Right atrium auricular region (tissue), 2 donors: ENCODE results near the gene USP36. TPM values are rescaled to one million over a fixed set of nuclear protein-coding genes. Genes with fewer than 3 reads are reported as not detected.
A peak's percentile ranks its signal among the peaks of the same experiment; 100 is the strongest.
"Not testable (repeated sequence)": the region's sequence is repeated elsewhere in the genome, so short reads cannot be mapped to it uniquely, and the experiment has no call there.

Experiments
- DNase-seq: peaks from one replicate; pipeline ENCODE4 v3.0.0-alpha.2; 2019; ENCODE audit warnings: low spot score
- H3K27ac ChIP-seq, 2 donors: fragments of 200-600 bp; sonication (generic); 1 replicate in 1 of 2; 2 replicates in 1 of 2; pipeline ENCODE4 v1.5.1; 2016 to 2019
- H3K27me3 ChIP-seq, 2 donors: fragments of 200-600 bp; sonication (generic); one replicate each; pipeline versions ENCODE4 v1.5.1 to v1.6.0; 2017 to 2019
- H3K36me3 ChIP-seq: fragments of 200-600 bp; sonication (generic); one replicate; pipeline ENCODE4 v1.5.1; 2016
- H3K4me1 ChIP-seq, 2 donors: fragments of 200-600 bp; sonication (generic); one replicate each; pipeline versions ENCODE4 v1.5.1 to v1.6.0; 2017 to 2019
- H3K4me3 ChIP-seq, 2 donors: fragments of 200-600 bp; sonication (generic); 1 replicate in 1 of 2; 2 replicates in 1 of 2; pipeline ENCODE4 v1.5.1; 2017 to 2019; ENCODE audit warnings: mild to moderate bottlenecking in 1 of 2, moderate library complexity in 1 of 2
- H3K9me3 ChIP-seq, 2 donors: fragments of 200-600 bp; sonication (generic); one replicate each; pipeline ENCODE4 v1.5.1; 2019
- total RNA-seq, 2 donors: library from RNA; depleted of rRNA; stranded (reverse); fragments of >200 nt; gene quantifications; one replicate each; pipeline ENCODE4 v1.1.0, GENCODE V29; 2016
- TF ChIP-seq, protein P1 (sequence below), 2 donors: fragments of 200-600 bp; sonication (generic); IDR thresholded peaks; one replicate each; pipeline ENCODE4 v1.5.1; 2019; ENCODE audit warnings: antibody characterized with exemption in 2 of 2

The USP36 gene
- total RNA-seq, 2 donors from 2014 or later = 15.4 to 18.1 TPM

DNA sequence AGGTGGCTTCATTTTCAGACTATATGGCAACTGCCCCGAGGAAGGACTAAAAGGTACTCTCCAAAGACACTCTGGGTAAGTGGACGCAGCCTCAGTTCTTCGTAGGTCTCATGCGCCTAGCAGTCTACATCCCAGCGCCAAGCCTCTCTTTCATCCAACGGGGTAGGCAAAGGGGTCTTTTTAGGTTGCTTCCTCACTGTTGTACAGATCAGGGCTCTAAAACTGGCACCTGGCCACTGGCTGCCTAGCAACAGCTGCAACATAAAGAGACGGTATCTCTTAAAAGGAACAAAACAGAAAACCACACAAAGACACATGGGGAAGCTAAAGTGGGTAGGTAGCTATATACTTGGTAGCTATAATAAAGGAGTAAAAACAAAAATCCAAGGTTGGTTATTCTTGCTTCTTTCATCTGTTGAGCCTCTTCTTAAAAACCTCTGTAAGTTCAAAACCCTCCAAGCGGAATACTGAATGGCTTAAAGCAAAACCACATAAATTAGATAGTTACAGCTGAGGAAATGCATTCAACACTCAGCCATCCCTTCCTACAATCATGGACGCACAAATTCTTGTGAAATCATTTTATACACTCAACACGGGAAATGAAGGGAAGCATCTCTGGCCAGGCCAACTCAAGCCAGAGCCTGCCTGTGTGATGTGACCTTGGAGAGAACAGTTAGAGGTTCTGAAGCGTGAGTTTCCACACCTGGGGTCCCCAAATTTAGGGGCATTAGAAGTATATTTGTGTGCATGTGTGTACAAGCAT lies 81.2 kb downstream of the USP36 start:
- H3K27ac ChIP-seq = peak overlapping the region; percentile 1 to 28
- DNase-seq = no peak
- no peak overlapping the region for H3K4me3 ChIP-seq
- TF ChIP-seq, protein P1, sequence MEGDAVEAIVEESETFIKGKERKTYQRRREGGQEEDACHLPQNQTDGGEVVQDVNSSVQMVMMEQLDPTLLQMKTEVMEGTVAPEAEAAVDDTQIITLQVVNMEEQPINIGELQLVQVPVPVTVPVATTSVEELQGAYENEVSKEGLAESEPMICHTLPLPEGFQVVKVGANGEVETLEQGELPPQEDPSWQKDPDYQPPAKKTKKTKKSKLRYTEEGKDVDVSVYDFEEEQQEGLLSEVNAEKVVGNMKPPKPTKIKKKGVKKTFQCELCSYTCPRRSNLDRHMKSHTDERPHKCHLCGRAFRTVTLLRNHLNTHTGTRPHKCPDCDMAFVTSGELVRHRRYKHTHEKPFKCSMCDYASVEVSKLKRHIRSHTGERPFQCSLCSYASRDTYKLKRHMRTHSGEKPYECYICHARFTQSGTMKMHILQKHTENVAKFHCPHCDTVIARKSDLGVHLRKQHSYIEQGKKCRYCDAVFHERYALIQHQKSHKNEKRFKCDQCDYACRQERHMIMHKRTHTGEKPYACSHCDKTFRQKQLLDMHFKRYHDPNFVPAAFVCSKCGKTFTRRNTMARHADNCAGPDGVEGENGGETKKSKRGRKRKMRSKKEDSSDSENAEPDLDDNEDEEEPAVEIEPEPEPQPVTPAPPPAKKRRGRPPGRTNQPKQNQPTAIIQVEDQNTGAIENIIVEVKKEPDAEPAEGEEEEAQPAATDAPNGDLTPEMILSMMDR (IDR thresholded peaks at IDR 0.05) = no peak
- H3K36me3 ChIP-seq = no peaks in the 10 kb centered on the region
- H3K4me1 ChIP-seq = peaks cover 0 to 26% of the 10 kb centered on the region in 2 donors
- H3K27me3 ChIP-seq = no peaks in the 10 kb centered on the region
- no peaks in the 10 kb centered on the region for H3K9me3 ChIP-seq

GRCh38 chr17:78753316-78754250 lies 87.0 kb downstream of the USP36 start:
- no peak overlapping the region for H3K27ac ChIP-seq
- no peak overlapping the region for H3K4me3 ChIP-seq
- TF ChIP-seq, protein P1 (IDR thresholded peaks at IDR 0.05) = no peak
- DNase-seq = no peak
- H3K36me3 ChIP-seq = no peaks in the 10 kb centered on the region
- H3K27me3 ChIP-seq = no peaks in the 10 kb centered on the region
- H3K4me1 ChIP-seq = peaks cover 0 to 18% of the 10 kb centered on the region in 2 donors
- no peaks in the 10 kb centered on the region for H3K9me3 ChIP-seq

DNA sequence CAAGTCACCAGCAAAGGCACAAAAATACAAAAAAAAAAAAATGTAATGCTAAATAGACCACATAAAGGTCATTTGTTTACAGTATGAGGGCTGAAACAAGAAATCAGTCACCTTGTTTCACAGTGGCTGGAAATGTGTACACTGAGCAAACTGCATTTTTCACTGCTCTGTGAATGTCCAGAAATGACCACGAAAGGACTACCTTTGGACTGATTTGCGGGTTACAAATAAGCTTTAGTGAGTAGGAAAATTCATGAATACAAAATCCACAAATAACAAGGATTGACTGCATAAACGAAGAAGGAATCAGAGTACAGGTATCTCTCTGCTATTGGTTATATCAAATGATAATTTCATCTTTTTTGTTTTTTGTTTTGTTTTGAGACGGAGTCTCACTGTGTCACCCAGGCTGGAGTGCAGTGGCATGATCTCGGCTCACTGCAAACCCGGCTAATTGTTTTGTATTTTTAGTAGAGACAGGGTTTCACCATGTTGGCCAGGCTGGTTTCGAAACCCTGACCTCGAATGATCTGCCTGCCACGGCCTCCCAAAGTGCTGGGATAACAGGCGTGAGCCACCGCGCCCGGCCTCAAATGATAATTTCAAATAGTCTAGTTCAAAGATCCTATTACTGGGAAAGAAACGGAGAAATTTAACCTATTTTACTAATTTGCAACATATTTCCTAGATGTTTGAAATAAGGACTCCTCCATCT lies 89.0 kb downstream of the USP36 start:
- Histone ChIP-seq H3K27me3 (no peaks in the 10 kb centered on the region), H3K36me3 (no peaks in the 10 kb centered on the region), H3K27ac (no peak overlapping the region), H3K9me3 (no peaks in the 10 kb centered on the region), H3K4me3 (no peak overlapping the region), H3K4me1 (peaks cover 0 to 25% of the 10 kb centered on the region in 2 donors)
- no peak for DNase-seq
- TF ChIP-seq, protein P1 (IDR thresholded peaks at IDR 0.05) = no peak

GRCh38 chr17:78751000-78751399 lies 89.6 kb downstream of the USP36 start:
- H3K9me3 ChIP-seq, H3K27ac ChIP-seq, H3K4me3 ChIP-seq, H3K27me3 ChIP-seq, DNase-seq, H3K36me3 ChIP-seq: not testable (repeated sequence)
- peaks cover 0 to 25% of the 10 kb centered on the region in 2 donors for H3K4me1 ChIP-seq

DNA sequence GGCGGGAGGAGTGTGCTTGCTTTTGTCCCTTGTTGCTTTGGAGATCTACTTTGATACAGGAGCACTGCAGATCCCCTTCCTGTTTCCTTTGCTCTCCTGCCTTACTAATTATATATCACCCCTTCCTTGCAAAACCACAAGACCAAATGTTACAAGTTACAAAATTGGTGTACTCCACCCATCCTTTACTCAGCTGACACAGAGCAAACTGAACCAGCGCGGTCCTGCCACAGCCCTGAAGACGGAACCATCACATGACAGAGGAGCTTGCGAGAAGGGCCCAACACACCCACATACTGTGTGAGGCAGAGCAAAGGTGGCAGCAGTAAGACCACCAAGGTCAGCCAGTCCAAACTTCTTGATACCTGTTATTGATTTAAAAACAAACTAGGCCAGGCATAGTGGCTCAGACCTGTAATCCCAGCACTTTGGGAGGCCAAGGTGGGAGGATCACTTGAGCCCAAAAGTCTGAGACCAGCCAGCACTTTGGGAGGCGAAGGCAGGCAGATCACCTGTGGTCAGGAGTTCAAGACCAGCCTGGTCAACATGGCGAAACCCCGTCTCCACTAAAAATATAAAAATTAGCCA lies 91.8 kb downstream of the USP36 start:
- no peak overlapping the region for H3K4me3 ChIP-seq
- no peaks in the 10 kb centered on the region for H3K9me3 ChIP-seq
- DNase-seq = peak; percentile 83
- peak overlapping the region; percentile 46 to 57 for H3K27ac ChIP-seq
- TF ChIP-seq, protein P1 (IDR thresholded peaks at IDR 0.05) = no peak
- H3K4me1 ChIP-seq = peaks cover 0 to 33% of the 10 kb centered on the region in 2 donors
- no peaks in the 10 kb centered on the region for H3K36me3 ChIP-seq
- no peaks in the 10 kb centered on the region for H3K27me3 ChIP-seq
